Mesenchymal stem cell (in vitro differentiated cells and primary cell): ENCODE results near the gene CD79B.
"Not testable (repeated sequence)": the region's sequence is repeated elsewhere in the genome, so short reads cannot be mapped to it uniquely, and the experiment has no call there.

Experiments
- DNase-seq: peaks from one replicate; pipeline ENCODE4 v3.0.0-alpha.2; 2013
- H2AFZ ChIP-seq: one replicate; pipeline ENCODE4 v1.6.1; 2013; ENCODE audit warnings: low read depth, mild to moderate bottlenecking, control low read depth, inconsistent platforms, low read length, moderate library complexity
- H2AK5ac ChIP-seq: 2 replicates; pipeline ENCODE4 v1.6.1; 2013; ENCODE audit warnings: low read length, moderate library complexity, mild to moderate bottlenecking, inconsistent platforms; ENCODE audit not compliant: severe bottlenecking
- H2BK120ac ChIP-seq: one replicate; pipeline ENCODE4 v1.6.1; 2013; ENCODE audit warnings: low read depth, mild to moderate bottlenecking, inconsistent platforms, low read length, moderate library complexity
- H2BK12ac ChIP-seq, 2 experiments: one replicate each; pipeline ENCODE4 v1.6.1; 2013; ENCODE audit warnings: inconsistent platforms in 2 of 2, low read length in 2 of 2, mild to moderate bottlenecking in 2 of 2, moderate library complexity in 2 of 2, control low read depth in 1 of 2
- H2BK15ac ChIP-seq: one replicate; pipeline ENCODE4 v1.6.1; 2013; ENCODE audit warnings: mild to moderate bottlenecking, low read depth, inconsistent platforms; ENCODE audit not compliant: poor library complexity, severe bottlenecking
- H2BK5ac ChIP-seq: 2 replicates; pipeline ENCODE4 v1.6.1; 2013; ENCODE audit warnings: low read depth, mild to moderate bottlenecking, low read length, control low read depth, inconsistent platforms; ENCODE audit not compliant: poor library complexity, severe bottlenecking
- H3K14ac ChIP-seq, 2 experiments: one replicate each; pipeline ENCODE4 v1.6.1; 2013; ENCODE audit warnings: inconsistent platforms in 2 of 2, low read length in 2 of 2, control low read depth in 1 of 2, mild to moderate bottlenecking in 1 of 2, moderate library complexity in 1 of 2
- H3K18ac ChIP-seq, 2 experiments: one replicate each; pipeline ENCODE4 v1.6.1; 2013; ENCODE audit warnings: inconsistent platforms in 2 of 2, low read length in 2 of 2, control low read depth in 1 of 2, low read depth in 1 of 2, mild to moderate bottlenecking in 1 of 2
- H3K23ac ChIP-seq, 2 experiments: one replicate each; pipeline ENCODE4 v1.6.1; 2013; ENCODE audit warnings: inconsistent platforms in 2 of 2, low read length in 2 of 2, mild to moderate bottlenecking in 2 of 2, moderate library complexity in 2 of 2, control low read depth in 1 of 2
- H3K27ac ChIP-seq: 2 replicates; pipeline ENCODE4 v1.5.1; 2013; ENCODE audit warnings: mild to moderate bottlenecking, moderate library complexity, low read length, control low read depth, inconsistent platforms; ENCODE audit not compliant: poor library complexity, severe bottlenecking
- H3K27me3 ChIP-seq, 2 experiments: 2 replicates each; pipeline versions ENCODE4 v1.6.1 to v1.7.0; 2013; ENCODE audit warnings: low read length in 2 of 2, mild to moderate bottlenecking in 2 of 2, moderate library complexity in 2 of 2, control low read depth in 1 of 2, inconsistent platforms in 1 of 2; ENCODE audit not compliant: control insufficient read depth in 1 of 2, insufficient read depth in 1 of 2
- H3K36me3 ChIP-seq, 2 experiments: 2 replicates each; pipeline versions ENCODE4 v1.6.1 to v1.7.0; 2013; ENCODE audit warnings: low read length in 2 of 2, control low read depth in 1 of 2, inconsistent platforms in 1 of 2, low read depth in 1 of 2, mild to moderate bottlenecking in 1 of 2; ENCODE audit not compliant: insufficient read depth in 2 of 2, control insufficient read depth in 1 of 2
- H3K4ac ChIP-seq, 2 experiments: one replicate each; pipeline ENCODE4 v1.6.1; 2013; ENCODE audit warnings: inconsistent platforms in 2 of 2, low read length in 2 of 2, mild to moderate bottlenecking in 2 of 2, moderate library complexity in 2 of 2, control low read depth in 1 of 2, low read depth in 1 of 2
- H3K4me1 ChIP-seq: 2 replicates; pipeline ENCODE4 v1.6.1; 2013; ENCODE audit warnings: low read depth, low read length, control low read depth; ENCODE audit not compliant: control insufficient read depth, insufficient read depth
- H3K4me2 ChIP-seq: 2 replicates; pipeline ENCODE4 v1.6.1; 2013; ENCODE audit warnings: low read length, mild to moderate bottlenecking, inconsistent platforms; ENCODE audit not compliant: poor library complexity, severe bottlenecking
- H3K4me3 ChIP-seq, 2 experiments: 2 replicates each; pipeline versions ENCODE4 v1.5.1 to v1.7.0; 2013; ENCODE audit warnings: low read length in 2 of 2, mild to moderate bottlenecking in 2 of 2, control low read depth in 1 of 2, low read depth in 1 of 2; ENCODE audit not compliant: insufficient read depth in 1 of 2
- H3K79me1 ChIP-seq: replicated peaks from 2 replicates; pipeline ENCODE4 v1.6.1; 2013; ENCODE audit warnings: mild to moderate bottlenecking, control low read depth, low read length, inconsistent platforms; ENCODE audit not compliant: poor library complexity, severe bottlenecking
- H3K9ac ChIP-seq: 2 replicates; pipeline ENCODE4 v1.7.0; 2013; ENCODE audit warnings: mild to moderate bottlenecking, low read length, moderate library complexity
- H3K9me3 ChIP-seq: 2 replicates; pipeline ENCODE4 v1.7.0; 2013; ENCODE audit warnings: mild to moderate bottlenecking, low read length; ENCODE audit not compliant: control insufficient read depth
- H4K8ac ChIP-seq: one replicate; pipeline ENCODE4 v1.6.1; 2013; ENCODE audit warnings: inconsistent platforms, mild to moderate bottlenecking, low read length, moderate library complexity
- H4K91ac ChIP-seq: one replicate; pipeline ENCODE4 v1.6.1; 2013; ENCODE audit warnings: mild to moderate bottlenecking, low read length, inconsistent platforms
- WGBS: methylation state at CpG from one replicate; pipeline ENCODE4 v1.1.7; 2013; ENCODE audit warnings: mixed read lengths; 5-methylcytosine and 5-hydroxymethylcytosine counted together

The CD79B gene

GRCh38 chr17:63903787-63904201 is 28.3 kb downstream of the CD79B start:
- H2AK5ac ChIP-seq, H2BK15ac ChIP-seq, H3K14ac ChIP-seq, H2BK12ac ChIP-seq, H3K23ac ChIP-seq, H3K4me1 ChIP-seq, H3K9me3 ChIP-seq, H3K36me3 ChIP-seq, H3K9ac ChIP-seq, H3K4me2 ChIP-seq, H3K18ac ChIP-seq, H3K4ac ChIP-seq, H3K79me1 ChIP-seq, DNase-seq, H3K27ac ChIP-seq, H2BK5ac ChIP-seq, H3K4me3 ChIP-seq, H4K8ac ChIP-seq, H4K91ac ChIP-seq, H2BK120ac ChIP-seq, H2AFZ ChIP-seq: not testable (repeated sequence)
- H3K27me3 ChIP-seq = peaks cover 25 to 26% of the 10 kb centered on the region in 2 experiments
- 88% methylated on average over 2 of the region's 5 CpGs for WGBS

- not testable (repeated sequence) for H3K4me1 ChIP-seq, H2BK5ac ChIP-seq, H4K91ac ChIP-seq, H4K8ac ChIP-seq, H3K9ac ChIP-seq, H3K18ac ChIP-seq, H2AK5ac ChIP-seq, H3K9me3 ChIP-seq, H2BK120ac ChIP-seq, H3K79me1 ChIP-seq, H3K4ac ChIP-seq, DNase-seq, H2BK12ac ChIP-seq, H3K4me3 ChIP-seq, H2AFZ ChIP-seq, H3K36me3 ChIP-seq, H3K23ac ChIP-seq, H3K27ac ChIP-seq, H3K4me2 ChIP-seq, H2BK15ac ChIP-seq, H3K14ac ChIP-seq
- WGBS = 90% methylated on average over 2 of the region's 2 CpGs
- peaks cover 18 to 22% of the 10 kb centered on the region in 2 experiments for H3K27me3 ChIP-seq
Measured at GRCh38 chr17:63901971-63902370, 30.2 kb downstream of the CD79B start.

- not testable (repeated sequence) for H3K23ac ChIP-seq, H3K4me1 ChIP-seq, H3K18ac ChIP-seq, H3K4me2 ChIP-seq, H4K91ac ChIP-seq, H2BK120ac ChIP-seq, H3K4me3 ChIP-seq, H2AK5ac ChIP-seq, H2BK12ac ChIP-seq, H3K14ac ChIP-seq, H2BK5ac ChIP-seq, DNase-seq, H3K79me1 ChIP-seq, H2BK15ac ChIP-seq, H2AFZ ChIP-seq, H3K4ac ChIP-seq, H3K36me3 ChIP-seq, H4K8ac ChIP-seq, H3K9ac ChIP-seq, H3K9me3 ChIP-seq, H3K27ac ChIP-seq
- peaks cover 10 to 18% of the 10 kb centered on the region in 2 experiments for H3K27me3 ChIP-seq
- WGBS = 81% methylated on average over 4 of the region's 6 CpGs
Measured at GRCh38 chr17:63898899-63899798, 33.0 kb downstream of the CD79B start.

DNA sequence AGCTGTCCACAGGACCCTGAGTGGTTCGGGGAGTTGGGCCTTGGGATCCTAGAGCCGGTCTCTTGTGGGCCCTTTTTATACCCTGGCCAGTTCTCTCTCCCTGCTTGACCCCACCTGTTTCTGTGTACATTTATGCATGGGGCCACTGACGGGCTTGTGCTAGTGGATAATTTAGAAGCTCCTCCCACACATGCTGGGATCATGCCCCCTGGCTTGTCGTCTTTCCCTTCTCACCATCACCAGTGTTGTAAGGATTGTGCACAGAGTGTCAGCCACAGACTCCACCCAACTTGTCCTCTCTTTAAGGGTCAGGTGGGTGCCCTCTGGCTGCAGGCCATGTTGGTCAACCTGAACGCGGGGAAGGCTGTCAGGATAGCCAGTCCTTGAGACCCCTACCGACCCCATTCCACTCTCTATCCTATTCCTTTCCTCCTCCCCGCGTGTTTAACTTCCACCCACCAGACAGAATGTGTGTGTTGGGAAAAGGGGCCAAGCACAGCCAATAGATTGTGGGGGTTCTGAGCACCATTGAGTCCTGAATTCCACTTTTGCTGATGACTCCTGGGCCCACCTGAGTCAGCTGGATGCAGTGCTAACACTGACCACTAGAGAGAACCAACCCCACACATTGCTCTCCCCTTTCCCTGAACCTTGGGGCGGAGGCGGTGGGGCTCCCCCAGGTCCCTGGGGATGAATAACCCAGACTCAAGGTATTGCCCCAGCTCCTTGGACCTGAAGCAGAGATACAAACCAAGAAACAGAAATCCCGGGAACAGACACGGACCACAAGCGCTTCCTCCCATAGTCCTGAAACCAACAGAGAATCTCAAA is 35.4 kb downstream of the CD79B start, which contains the start of gene CSH1:
CSH1 (minus strand) TSS at position 51 of the 831 bp plus-strand sequence. CDS start 63 bp downstream, outside the sequence.
- not testable (repeated sequence) for H4K91ac ChIP-seq, H2BK5ac ChIP-seq, H3K9ac ChIP-seq, H3K4me3 ChIP-seq, H3K36me3 ChIP-seq, H3K14ac ChIP-seq, DNase-seq, H2AK5ac ChIP-seq, H2BK15ac ChIP-seq, H3K23ac ChIP-seq, H3K18ac ChIP-seq, H3K9me3 ChIP-seq, H4K8ac ChIP-seq, H2BK12ac ChIP-seq, H2AFZ ChIP-seq, H3K4ac ChIP-seq, H3K4me1 ChIP-seq, H3K79me1 ChIP-seq, H3K27ac ChIP-seq, H2BK120ac ChIP-seq, H3K4me2 ChIP-seq
- WGBS = 92% methylated on average over 5 of the region's 14 CpGs
- H3K27me3 ChIP-seq = peaks cover 12 to 14% of the 10 kb centered on the region in 2 experiments
